GM15510 (cell line): ENCODE measurements around the gene ZCRB1.
A peak's percentile ranks its signal among the peaks of the same experiment; 100 is the strongest.

Experiments used
- POLR2A ChIP-seq: IDR thresholded peaks from 3 replicates; pipeline ENCODE4 v1.6.1; 2011; ENCODE audit warnings: borderline replicate concordance; ENCODE audit not compliant: insufficient read length; ENCODE audit errors: extremely low read depth

The ZCRB1 gene, protein sequence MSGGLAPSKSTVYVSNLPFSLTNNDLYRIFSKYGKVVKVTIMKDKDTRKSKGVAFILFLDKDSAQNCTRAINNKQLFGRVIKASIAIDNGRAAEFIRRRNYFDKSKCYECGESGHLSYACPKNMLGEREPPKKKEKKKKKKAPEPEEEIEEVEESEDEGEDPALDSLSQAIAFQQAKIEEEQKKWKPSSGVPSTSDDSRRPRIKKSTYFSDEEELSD

DNA sequence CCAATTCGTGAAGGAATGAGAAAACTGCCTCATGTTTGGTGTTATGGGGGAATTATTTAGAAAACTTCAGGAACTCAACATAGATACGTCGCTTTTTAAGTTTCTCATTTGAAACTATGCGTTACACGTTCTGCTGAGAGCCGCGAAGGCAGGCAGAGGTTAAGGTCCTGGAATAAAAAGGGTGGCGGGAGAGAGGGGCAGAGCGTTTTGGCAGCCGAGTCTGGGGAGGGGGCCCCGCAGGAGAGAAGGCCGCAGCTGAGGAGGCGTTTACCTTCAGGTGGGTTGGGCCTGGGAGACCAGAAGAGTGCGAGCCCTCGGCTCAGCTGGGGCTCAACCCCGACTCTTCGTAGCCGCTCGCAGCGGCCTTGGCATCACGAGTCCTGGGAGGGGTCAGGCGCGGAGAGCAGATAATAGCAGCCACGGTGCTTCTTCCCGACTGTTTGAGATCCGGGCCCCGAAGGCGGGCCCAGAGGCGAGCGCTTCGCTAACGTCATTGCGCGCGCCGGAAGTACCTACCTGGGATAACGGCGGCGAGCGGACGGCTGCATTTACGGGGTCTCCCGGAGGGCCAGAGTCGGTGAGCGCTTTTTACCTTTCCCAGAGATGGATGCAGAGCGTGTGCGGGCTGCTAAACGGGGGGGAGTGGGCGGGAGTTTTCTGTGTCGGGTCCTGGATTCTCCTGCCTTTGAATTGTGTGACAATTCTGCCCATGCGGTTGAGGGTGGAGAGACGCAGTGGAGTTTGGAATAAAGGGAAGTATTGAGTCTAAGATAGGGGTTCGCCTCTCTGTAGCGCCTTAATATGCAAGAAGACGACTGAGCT, at the start of gene ZCRB1, which contains the start of gene PPHLN1:
TSS of gene ZCRB1 (minus strand) at position 442 of the 822 bp plus-strand sequence. CDS start 1,992 bp downstream, outside the sequence.
TSS of gene PPHLN1 (plus strand) at position 515 of the 822 bp plus-strand sequence. CDS start 9,736 bp downstream, outside the sequence.
- peak; percentile 86 for TF ChIP-seq POLR2A

DNA sequence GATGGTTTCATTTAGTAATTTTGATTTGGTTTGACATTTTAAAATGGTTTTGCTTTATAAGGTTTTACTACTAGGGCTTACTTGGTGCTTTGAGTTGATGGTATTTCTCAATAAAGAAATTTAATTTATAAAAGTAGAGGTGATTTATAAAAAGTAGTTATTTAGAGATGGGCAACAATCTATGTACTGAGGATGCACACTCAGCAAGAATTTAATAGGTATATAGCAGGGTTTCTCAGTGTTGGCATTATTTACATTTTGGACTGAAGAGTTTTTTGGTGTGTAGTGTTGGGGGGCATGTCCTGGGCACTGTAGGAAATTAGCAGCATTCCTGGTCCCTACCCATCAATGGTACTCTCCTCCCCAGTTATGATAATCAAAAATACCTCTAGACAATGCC, 47.8 kb upstream of the ZCRB1 start:
- no peak for TF ChIP-seq POLR2A

DNA sequence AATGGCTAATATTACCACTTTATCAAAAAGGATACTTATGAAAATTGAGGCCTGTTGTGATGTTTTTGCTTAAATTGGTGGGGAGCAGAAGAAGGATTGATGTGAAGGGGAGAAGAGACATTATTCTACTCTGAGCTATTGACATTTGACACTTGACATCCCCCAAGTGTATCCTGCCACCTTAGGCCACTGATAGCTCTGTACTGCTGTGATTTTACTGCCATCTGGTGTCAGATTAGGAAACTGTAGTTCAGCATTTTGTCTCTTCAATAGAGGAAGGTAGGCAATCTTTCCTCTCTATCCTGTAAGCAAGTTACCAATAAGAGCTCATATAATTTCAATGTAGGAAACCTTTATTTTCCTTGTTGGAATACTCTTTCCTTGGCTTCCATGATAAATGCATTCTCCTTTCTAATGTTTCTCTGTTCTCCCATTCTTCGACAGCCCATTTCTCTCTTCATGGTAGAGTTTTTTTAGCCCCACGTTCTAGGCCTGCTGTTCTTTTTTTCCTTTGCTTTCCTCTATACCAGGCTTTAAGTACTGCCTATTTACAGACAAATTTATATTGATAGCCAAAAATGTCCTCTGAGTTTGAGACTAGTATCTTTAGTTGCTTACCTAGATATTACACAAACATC, 46.4 kb upstream of the ZCRB1 start:
- TF ChIP-seq POLR2A: no peak

- no peak for TF ChIP-seq POLR2A
Observed at GRCh38 chr12:42370013-42370412, 44.1 kb upstream of the ZCRB1 start.

GRCh38 chr12:42365486-42365885, 39.6 kb upstream of the ZCRB1 start:
- no peak for TF ChIP-seq POLR2A

- no peak for TF ChIP-seq POLR2A
Observed at GRCh38 chr12:42364692-42365091, 38.8 kb upstream of the ZCRB1 start.

DNA sequence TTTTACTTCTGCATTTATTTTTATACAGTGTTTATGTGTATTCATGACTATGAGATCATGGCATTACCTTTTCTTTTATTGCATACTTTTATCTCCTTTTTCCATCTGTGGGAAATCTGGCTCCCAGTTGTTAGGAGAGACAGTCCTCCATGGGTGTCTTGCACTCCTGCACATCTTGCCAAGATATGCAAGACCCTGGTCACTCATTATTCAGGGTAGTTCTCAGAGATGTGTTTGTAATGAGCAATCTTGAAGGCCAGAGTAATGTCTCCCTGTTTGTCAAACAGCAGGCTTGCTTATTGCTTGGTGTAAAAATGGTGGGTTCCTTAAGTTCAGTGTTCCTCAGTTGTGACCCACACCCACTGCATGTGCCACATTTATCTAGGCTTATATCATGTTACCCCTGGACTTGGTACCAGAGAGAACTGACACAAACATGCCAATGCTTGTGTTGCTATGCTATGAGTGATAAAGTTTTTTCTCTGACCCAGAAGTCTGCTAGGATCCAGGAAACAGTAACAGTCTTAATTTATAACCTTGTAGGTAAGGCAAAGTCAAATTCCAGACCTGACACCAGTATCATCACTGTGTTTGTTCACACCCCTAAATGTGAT, 36.9 kb upstream of the ZCRB1 start:
- TF ChIP-seq POLR2A: no peak

DNA sequence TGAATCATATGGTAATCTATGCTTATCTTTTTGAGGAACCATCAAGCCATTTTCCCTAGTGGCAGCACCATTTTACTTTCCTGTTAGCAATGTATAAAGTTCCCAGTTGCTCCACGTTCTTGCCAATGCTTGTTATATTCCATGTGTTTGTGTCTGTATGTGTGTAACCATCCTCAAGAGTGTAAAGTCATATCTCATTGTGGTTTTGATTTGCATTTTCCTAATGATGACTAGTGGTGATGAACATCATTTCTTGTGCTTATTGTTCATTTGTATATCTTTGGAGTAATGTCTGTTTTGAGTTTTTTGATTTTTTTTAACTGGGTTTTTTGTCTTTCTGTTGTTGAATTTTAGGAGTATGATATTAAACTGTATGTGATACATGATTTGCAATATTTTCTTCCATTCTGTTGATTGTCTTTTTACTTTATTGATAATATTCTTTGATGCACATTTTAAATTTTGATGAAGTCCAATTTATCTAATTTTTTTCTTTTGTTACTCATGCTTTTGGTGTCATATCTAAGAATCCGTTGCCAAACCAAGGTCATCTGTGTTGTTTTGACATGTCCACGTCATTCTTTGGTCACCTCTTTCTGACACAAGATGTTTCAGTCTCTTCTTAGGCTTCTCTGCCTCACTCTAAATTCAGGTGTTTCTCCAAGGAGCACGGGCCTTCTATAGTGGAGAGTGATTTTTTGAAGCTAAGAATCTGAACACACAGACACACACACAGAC, 36.2 kb upstream of the ZCRB1 start:
- TF ChIP-seq POLR2A: no peak

DNA sequence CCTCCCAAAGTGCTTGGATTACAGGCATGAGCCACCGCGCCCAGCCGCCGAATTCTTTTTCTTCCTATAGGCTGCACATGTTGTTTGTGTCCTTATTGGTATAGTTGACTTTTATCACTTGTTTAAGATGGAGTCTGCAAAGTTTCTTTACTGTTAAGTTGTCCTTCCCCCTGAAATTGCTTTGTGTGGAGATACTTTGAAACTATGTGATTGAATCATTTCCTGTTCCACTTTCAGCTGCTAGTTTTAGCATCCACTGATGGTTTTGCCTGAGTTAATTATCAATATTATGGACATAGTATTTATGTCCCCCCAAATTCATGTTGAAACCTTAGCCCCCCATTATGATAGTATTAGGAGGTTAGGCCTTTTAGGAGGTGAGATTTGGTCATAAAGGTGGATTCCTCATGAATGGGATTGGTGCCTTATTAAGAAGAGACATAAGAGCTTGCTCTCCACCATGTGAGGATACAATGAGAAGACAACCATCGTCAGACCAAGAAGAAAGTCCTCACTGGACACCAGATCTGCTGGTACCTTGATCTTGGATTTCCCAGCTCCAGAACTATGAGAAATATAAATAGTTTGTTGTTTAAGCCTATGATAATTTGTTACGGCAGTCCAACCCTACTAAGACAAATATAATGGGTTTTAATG, 35.0 kb upstream of the ZCRB1 start:
- TF ChIP-seq POLR2A: no peak

GRCh38 chr12:42356344-42356743, 30.4 kb upstream of the ZCRB1 start:
- no peak for TF ChIP-seq POLR2A

GRCh38 chr12:42346403-42347002, 20.6 kb upstream of the ZCRB1 start:
- no peak for TF ChIP-seq POLR2A

GRCh38 chr12:42343721-42344120, 17.8 kb upstream of the ZCRB1 start:
- TF ChIP-seq POLR2A: no peak

- no peak for TF ChIP-seq POLR2A
Observed at GRCh38 chr12:42342028-42342427, 16.1 kb upstream of the ZCRB1 start.
